ENCODE data around the gene WDR37.

GRCh38 chr10:1083581-1083980 is 27.4 kb downstream of the WDR37 start:
- no peak for TF ChIP-seq ESRRA (IDR thresholded peaks at IDR 0.05; ENCODE audit: low read length)
- no peak for TF ChIP-seq POLR2A (IDR thresholded peaks at IDR 0.05; ENCODE audit: low read depth, low read length)
- TF ChIP-seq, protein P1, sequence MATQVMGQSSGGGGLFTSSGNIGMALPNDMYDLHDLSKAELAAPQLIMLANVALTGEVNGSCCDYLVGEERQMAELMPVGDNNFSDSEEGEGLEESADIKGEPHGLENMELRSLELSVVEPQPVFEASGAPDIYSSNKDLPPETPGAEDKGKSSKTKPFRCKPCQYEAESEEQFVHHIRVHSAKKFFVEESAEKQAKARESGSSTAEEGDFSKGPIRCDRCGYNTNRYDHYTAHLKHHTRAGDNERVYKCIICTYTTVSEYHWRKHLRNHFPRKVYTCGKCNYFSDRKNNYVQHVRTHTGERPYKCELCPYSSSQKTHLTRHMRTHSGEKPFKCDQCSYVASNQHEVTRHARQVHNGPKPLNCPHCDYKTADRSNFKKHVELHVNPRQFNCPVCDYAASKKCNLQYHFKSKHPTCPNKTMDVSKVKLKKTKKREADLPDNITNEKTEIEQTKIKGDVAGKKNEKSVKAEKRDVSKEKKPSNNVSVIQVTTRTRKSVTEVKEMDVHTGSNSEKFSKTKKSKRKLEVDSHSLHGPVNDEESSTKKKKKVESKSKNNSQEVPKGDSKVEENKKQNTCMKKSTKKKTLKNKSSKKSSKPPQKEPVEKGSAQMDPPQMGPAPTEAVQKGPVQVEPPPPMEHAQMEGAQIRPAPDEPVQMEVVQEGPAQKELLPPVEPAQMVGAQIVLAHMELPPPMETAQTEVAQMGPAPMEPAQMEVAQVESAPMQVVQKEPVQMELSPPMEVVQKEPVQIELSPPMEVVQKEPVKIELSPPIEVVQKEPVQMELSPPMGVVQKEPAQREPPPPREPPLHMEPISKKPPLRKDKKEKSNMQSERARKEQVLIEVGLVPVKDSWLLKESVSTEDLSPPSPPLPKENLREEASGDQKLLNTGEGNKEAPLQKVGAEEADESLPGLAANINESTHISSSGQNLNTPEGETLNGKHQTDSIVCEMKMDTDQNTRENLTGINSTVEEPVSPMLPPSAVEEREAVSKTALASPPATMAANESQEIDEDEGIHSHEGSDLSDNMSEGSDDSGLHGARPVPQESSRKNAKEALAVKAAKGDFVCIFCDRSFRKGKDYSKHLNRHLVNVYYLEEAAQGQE (IDR thresholded peaks at IDR 0.05; ENCODE audit: low read depth, low read length), result no peak
- TF ChIP-seq EZH2 (IDR thresholded peaks at IDR 0.05; ENCODE audit: borderline replicate concordance, control insufficient read depth, low read depth, low read length), result no peak
- no peak for TF ChIP-seq MYC (IDR thresholded peaks at IDR 0.05; ENCODE audit: insufficient read depth, insufficient read length, insufficient replicate concordance, low read length, severe bottlenecking)

Data from GM12878 (cell line).